Amniotic stem cell (primary cell): ENCODE measurements around the gene REEP1.
"Not testable (repeated sequence)": the region's sequence is repeated elsewhere in the genome, so short reads cannot be mapped to it uniquely, and the experiment has no call there.

Experiments
- DNase-seq: peaks from one replicate; lab custom pipeline; 2025; lab: John Stamatoyannopoulos, UW

Gene REEP1

GRCh38 chr2:86345783-86346370, 8.5 kb upstream of the REEP1 start:
- DNase-seq: not testable (repeated sequence)

DNA sequence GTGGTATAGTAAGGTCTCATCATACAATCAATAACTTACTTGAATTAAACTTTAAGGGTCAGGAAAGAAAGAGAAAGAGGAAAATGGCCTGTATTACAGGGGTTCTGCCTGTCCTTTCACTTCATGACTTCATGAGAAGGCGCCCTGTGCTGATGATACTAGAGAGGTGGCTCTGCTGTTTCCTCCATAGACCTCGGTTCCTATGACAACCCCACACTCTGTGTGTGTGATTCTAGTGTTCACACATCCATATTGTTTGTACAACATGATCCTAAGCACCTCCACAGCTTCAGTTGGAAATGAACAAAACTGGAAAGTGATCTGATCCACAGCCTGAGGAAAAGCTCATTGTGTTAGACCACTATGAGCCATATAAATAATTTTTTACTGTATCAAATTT, 7.0 kb upstream of the REEP1 start:
- DNase-seq: no peak

DNA sequence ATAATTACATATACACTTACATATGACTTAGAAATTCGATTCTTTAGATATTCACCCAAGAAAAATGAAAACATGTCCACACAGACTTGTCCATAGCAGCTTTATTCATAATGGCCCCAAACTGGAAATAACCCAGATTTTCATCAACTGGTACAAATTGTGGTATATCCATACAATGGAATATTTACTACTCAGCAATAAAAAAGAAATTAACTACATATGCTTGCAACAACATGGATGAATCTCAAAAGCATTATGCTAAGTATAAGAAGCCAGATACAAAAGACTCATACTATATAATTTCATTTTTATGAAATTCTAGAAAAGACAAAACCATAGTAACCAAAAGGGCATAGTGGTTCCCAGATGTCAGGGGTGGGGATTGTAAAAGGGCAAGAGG, 5.1 kb upstream of the REEP1 start:
- DNase-seq: no peak

- no peak for DNase-seq
Observed at GRCh38 chr2:86341470-86341869, 4.0 kb upstream of the REEP1 start.

- no peak for DNase-seq
Observed at GRCh38 chr2:86338778-86339295, 1.4 kb upstream of the REEP1 start.

DNA sequence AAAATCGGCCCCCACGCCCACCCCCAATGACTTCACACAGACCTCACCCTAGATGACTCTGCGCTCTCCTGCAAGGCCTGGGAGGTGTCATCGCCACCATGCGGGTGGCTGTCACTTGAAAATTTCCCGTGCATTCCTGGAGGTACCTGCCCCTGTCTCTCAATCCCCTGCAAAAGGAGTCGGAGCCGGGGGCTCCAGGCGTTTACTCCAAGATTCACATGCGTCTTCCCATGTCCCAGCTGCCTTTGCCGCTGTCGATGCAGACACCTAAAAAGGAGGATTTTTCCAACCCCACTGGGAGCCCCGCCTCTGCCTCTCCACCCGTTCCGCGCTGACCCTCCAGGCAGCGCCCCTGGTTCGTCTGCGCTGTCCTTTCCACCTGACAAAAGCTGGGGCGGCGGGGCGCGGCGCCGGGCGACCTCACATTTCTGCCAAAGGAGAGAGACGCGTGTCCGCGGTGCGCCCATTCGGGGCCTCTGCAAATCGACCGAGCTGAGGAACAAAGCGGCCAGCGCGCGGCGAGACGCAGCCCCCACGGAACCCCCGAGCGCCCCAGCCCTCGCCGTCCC, 667 bp downstream of the REEP1 start:
- DNase-seq: no peak

GRCh38 chr2:86335865-86336674, 1.4 kb downstream of the REEP1 start:
- no peak for DNase-seq

GRCh38 chr2:86333378-86333777, 4.0 kb downstream of the REEP1 start:
- DNase-seq: no peak

GRCh38 chr2:86332654-86333053, 4.8 kb downstream of the REEP1 start:
- no peak for DNase-seq

DNA sequence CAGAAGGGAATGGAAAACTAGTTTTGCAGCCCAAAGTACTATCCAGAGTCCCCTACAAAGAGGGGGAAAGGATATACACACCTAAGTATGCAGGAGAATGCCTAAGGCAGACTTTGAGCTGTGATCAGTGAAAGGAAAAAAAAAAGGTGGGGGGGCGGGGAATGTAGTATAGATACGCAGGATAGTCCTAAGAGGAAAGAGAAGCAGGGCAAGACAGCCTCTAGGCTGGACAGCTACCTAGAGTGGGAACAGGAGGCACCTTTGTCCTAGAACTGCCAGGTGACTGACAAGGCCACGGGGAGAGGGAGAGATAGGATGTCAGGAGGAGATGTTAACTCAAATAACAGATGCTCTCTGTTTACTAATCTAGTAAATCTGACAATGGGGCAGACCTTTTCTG, 6.0 kb downstream of the REEP1 start:
- DNase-seq: no peak

- no peak for DNase-seq
Observed at GRCh38 chr2:86330001-86330400, 7.4 kb downstream of the REEP1 start.

- DNase-seq: no peak
Observed at GRCh38 chr2:86323273-86324021, 14.0 kb downstream of the REEP1 start.

GRCh38 chr2:86319700-86320580, 17.5 kb downstream of the REEP1 start:
- no peak for DNase-seq

DNA sequence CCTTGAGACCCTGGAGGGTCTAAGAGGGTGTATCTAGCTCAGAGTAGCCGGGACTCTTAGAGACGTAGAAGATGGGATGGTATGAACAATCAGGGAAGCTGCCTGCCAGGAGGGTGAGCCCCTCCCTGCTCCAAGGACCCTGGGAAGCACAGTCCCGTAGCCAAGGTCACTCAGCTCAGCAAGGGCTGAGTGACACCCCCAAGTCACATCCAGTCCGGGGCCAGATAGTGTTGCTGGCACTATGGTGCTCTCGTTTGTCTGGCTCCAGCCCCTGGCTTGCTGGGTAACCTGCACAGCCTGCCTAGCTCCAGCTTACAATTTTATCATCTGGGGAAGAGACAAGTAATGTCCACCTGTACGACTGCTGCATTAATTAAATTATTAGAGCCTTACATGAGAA, 22.3 kb downstream of the REEP1 start:
- no peak for DNase-seq

DNA sequence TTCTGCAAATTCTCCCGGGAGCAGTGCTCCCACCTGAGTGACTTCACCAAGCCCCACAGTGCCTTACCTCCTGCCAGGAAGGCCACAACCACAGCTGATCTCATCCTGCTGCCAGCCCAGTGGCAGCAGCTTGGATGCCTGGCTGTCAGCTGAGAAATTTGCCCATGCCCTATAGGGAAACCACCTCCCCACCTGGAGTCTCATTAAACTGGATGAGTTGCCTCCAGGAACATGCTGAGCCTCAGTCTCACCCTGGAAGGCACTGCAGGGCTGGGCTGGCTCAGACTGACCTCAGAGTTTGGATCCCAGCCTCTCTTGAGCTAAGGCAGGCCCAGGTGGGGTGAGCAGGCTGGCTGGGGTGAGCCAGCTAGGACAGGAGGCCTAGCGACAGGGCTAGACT, 23.3 kb downstream of the REEP1 start:
- DNase-seq: no peak

DNA sequence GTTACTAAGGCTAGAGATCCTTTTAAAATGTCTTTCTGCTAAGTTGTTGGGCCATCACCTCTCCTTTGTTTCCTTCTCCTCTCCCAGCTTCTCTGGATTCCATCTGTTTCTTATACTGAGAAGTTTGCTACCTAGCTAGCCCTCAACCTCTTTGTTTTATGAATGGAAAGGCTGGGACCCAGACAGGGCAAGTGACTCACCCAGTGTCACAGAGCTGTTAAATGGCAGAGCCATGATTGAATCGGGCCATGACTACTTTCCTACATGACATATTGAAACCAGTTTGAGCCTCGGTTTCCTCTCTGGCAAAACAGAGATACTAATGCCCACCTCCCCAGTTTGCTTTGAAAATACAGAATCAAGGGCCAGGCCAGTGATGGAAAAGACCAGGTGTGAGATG, 24.1 kb downstream of the REEP1 start:
- DNase-seq: no peak

DNA sequence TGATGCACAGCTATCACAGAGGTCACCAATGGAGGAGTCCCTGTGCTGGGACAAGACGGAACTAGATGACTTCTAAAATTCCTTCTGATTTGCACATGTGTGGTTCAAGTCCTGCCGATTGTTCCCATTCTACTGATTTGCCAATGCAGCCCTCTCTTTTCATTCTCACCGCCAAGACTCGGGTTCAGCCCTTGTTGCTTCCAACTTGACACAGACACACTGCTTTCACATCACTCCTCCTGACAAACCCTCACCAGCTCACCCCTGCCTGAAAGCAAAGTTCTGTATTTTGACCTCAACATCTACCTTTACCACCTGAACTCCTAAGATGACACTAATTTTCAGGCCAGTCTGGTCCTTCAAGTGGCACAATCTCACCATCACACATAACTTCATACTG, 25.5 kb downstream of the REEP1 start:
- DNase-seq: no peak

DNA sequence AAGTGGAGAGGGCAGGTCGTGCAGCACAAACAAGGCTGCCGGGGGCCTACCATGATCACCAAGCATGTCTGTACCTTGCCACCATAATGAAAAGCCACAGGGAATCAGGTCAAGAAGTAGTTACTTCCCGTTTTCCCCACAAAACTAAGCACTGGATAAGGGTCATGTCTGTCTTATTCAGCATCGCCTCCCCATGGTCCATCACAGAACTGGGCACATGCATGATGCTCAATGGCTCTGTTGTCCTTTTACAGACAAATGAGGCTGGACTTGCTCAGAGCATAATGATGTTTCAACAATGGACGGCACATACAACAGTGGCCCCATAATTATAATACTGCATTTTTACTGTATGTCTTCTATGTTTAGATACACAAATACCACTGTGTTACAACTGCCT, 27.5 kb downstream of the REEP1 start:
- no peak for DNase-seq

DNA sequence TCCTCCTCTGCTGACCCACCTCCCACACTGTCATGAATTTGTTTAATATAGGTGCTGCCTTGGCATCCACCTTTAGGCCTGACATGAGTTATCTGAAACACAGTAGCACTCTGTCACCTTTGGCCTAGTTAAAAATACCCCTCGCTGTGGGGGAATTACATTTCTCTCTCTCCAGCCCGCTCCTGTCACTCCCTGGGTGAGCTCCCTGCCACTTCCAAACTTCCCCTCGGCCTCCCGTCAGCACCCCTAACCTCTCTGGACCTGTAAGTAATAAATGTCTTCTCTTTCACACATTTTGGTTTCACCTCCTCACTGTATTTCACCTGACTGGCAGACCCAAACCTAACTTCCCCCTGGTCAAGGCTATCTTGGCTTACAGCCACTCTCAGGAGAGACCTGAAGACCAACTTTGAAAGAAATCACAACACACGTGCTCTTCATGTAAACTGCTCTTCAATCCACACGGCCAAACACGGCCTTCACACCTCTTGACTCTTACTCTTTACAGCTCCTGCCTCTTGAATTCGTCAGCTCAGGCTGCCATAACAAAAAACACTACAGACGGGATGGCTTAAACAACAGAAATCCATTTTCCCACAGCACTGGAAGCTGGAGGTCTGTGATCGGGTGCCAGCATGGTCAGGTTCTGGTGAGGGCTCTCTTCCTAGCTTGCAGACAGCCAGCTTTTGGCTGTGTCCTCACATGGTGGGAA, 28.3 kb downstream of the REEP1 start:
- no peak for DNase-seq

DNA sequence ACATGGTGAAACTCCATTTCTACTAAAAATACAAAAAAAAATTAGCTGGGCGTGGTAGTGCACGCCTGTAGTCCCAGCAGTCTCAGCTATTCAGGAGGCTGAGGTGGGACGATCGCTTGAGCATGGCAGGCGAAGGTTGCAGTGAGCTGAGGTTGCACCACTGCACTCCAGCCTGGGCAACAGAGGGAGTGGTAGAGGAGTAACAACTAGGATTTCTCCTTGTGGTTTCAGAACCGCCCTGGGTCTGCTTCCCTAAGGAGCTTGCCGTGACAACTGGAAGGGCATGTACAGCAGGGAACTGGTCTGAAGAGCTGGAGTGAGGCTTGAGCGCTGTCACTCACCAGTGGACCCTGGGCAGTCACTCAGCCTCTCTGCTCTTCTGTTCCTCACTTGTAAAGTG, 29.1 kb downstream of the REEP1 start:
- DNase-seq: no peak

GRCh38 chr2:86307431-86307830, 30.0 kb downstream of the REEP1 start:
- DNase-seq: no peak
